ENCODE data around the gene GSC.

Gene GSC

GRCh38 chr14:94787092-94787491 lies 17.2 kb upstream of the GSC start:
- H3K4me1 ChIP-seq (ENCODE audit: control insufficient read depth, insufficient read depth, low read length, poor library complexity, severe bottlenecking), result no peaks in the 10 kb centered on the region
- WGBS, 2 experiments (ENCODE audit: insufficient coverage in 2 of 2), result 73 to 95% methylated on average over 2 to 4 of the region's 5 CpGs
- H3K4me3 ChIP-seq (ENCODE audit: extremely low read depth, insufficient read depth, low read length, poor library complexity, severe bottlenecking), result no peak overlapping the region
- H3K36me3 ChIP-seq (ENCODE audit: control insufficient read depth, insufficient read depth, low read length), result no peaks in the 10 kb centered on the region
- no peaks in the 10 kb centered on the region for H3K9me3 ChIP-seq (ENCODE audit: control insufficient read depth, low read length)
- no peak overlapping the region for H3K27ac ChIP-seq (ENCODE audit: low read depth, low read length, severe bottlenecking)

- WGBS, 2 experiments (ENCODE audit: insufficient coverage in 2 of 2), result 27 to 35% methylated on average over 7 of the region's 8 CpGs
- H3K27ac ChIP-seq (ENCODE audit: low read depth, low read length, severe bottlenecking), result no peak overlapping the region
Observed at GRCh38 chr14:94780536-94781399, 10.9 kb upstream of the GSC start.

GRCh38 chr14:94779713-94780112 lies 9.8 kb upstream of the GSC start:
- WGBS, 2 experiments (ENCODE audit: insufficient coverage in 2 of 2), result 97 to 100% methylated on average over 4 to 5 of the region's 5 CpGs
- peaks cover 15% of the 10 kb centered on the region for H3K4me1 ChIP-seq (ENCODE audit: control insufficient read depth, insufficient read depth, low read length, poor library complexity, severe bottlenecking)
- H3K36me3 ChIP-seq (ENCODE audit: control insufficient read depth, insufficient read depth, low read length), result no peaks in the 10 kb centered on the region
- no peaks in the 10 kb centered on the region for H3K9me3 ChIP-seq (ENCODE audit: control insufficient read depth, low read length)
- H3K27ac ChIP-seq (ENCODE audit: low read depth, low read length, severe bottlenecking), result no peak overlapping the region
- no peak overlapping the region for H3K4me3 ChIP-seq (ENCODE audit: extremely low read depth, insufficient read depth, low read length, poor library complexity, severe bottlenecking)

More at GRCh38 chr14:94780536-94781399, 10.9 kb upstream of the GSC start:
- no peaks in the 10 kb centered on the region for H3K9me3 ChIP-seq (ENCODE audit: control insufficient read depth, low read length)
- no peak overlapping the region for H3K4me3 ChIP-seq (ENCODE audit: extremely low read depth, insufficient read depth, low read length, poor library complexity, severe bottlenecking)
- H3K4me1 ChIP-seq (ENCODE audit: control insufficient read depth, insufficient read depth, low read length, poor library complexity, severe bottlenecking), result peaks cover 11% of the 10 kb centered on the region
- no peaks in the 10 kb centered on the region for H3K36me3 ChIP-seq (ENCODE audit: control insufficient read depth, insufficient read depth, low read length)

GRCh38 chr14:94775871-94776210 lies 5.9 kb upstream of the GSC start:
- no peaks in the 10 kb centered on the region for H3K36me3 ChIP-seq (ENCODE audit: control insufficient read depth, insufficient read depth, low read length)
- H3K27ac ChIP-seq (ENCODE audit: low read depth, low read length, severe bottlenecking), result no peak overlapping the region
- no peak overlapping the region for H3K4me3 ChIP-seq (ENCODE audit: extremely low read depth, insufficient read depth, low read length, poor library complexity, severe bottlenecking)
- 7% methylated on average over 2 of the region's 2 CpGs; no CpG with 5 or more reads in 1 of the 2 experiments for WGBS, 2 experiments (ENCODE audit: insufficient coverage in 2 of 2)
- H3K4me1 ChIP-seq (ENCODE audit: control insufficient read depth, insufficient read depth, low read length, poor library complexity, severe bottlenecking), result peaks cover 21% of the 10 kb centered on the region
- no peaks in the 10 kb centered on the region for H3K9me3 ChIP-seq (ENCODE audit: control insufficient read depth, low read length)

- Histone ChIP-seq H3K9me3 (ENCODE audit: control insufficient read depth, low read length) (no peaks in the 10 kb centered on the region), H3K36me3 (ENCODE audit: control insufficient read depth, insufficient read depth, low read length) (no peaks in the 10 kb centered on the region), H3K27ac (ENCODE audit: low read depth, low read length, severe bottlenecking) (no peak overlapping the region), H3K4me1 (ENCODE audit: control insufficient read depth, insufficient read depth, low read length, poor library complexity, severe bottlenecking) (peaks cover 18% of the 10 kb centered on the region), H3K4me3 (ENCODE audit: extremely low read depth, insufficient read depth, low read length, poor library complexity, severe bottlenecking) (no peak overlapping the region)
- WGBS, 2 experiments (ENCODE audit: insufficient coverage in 2 of 2), result 0 to 2% methylated on average over 9 to 19 of the region's 20 CpGs
Observed at GRCh38 chr14:94775091-94775870, 5.4 kb upstream of the GSC start.

GRCh38 chr14:94774344-94775090 lies 4.6 kb upstream of the GSC start:
- 0% methylated on average over 6 of the region's 11 CpGs; no CpG with 5 or more reads in 1 of the 2 experiments for WGBS, 2 experiments (ENCODE audit: insufficient coverage in 2 of 2)
- Histone ChIP-seq H3K4me1 (ENCODE audit: control insufficient read depth, insufficient read depth, low read length, poor library complexity, severe bottlenecking) (peaks cover 18% of the 10 kb centered on the region), H3K27ac (ENCODE audit: low read depth, low read length, severe bottlenecking) (no peak overlapping the region), H3K36me3 (ENCODE audit: control insufficient read depth, insufficient read depth, low read length) (no peaks in the 10 kb centered on the region), H3K9me3 (ENCODE audit: control insufficient read depth, low read length) (no peaks in the 10 kb centered on the region), H3K4me3 (ENCODE audit: extremely low read depth, insufficient read depth, low read length, poor library complexity, severe bottlenecking) (no peak overlapping the region)

GRCh38 chr14:94773655-94774343 lies 3.9 kb upstream of the GSC start:
- H3K4me3 ChIP-seq (ENCODE audit: extremely low read depth, insufficient read depth, low read length, poor library complexity, severe bottlenecking), result no peak overlapping the region

GRCh38 chr14:94773061-94773648 lies 3.2 kb upstream of the GSC start:
- Histone ChIP-seq H3K4me1 (ENCODE audit: control insufficient read depth, insufficient read depth, low read length, poor library complexity, severe bottlenecking) (peaks cover 18% of the 10 kb centered on the region), H3K27ac (ENCODE audit: low read depth, low read length, severe bottlenecking) (no peak overlapping the region), H3K4me3 (ENCODE audit: extremely low read depth, insufficient read depth, low read length, poor library complexity, severe bottlenecking) (no peak overlapping the region), H3K36me3 (ENCODE audit: control insufficient read depth, insufficient read depth, low read length) (no peaks in the 10 kb centered on the region), H3K9me3 (ENCODE audit: control insufficient read depth, low read length) (no peaks in the 10 kb centered on the region)
- 0 to 3% methylated on average over 14 to 30 of the region's 42 CpGs for WGBS, 2 experiments (ENCODE audit: insufficient coverage in 2 of 2)

More at GRCh38 chr14:94773655-94774343, 3.9 kb upstream of the GSC start:
- Histone ChIP-seq H3K4me1 (ENCODE audit: control insufficient read depth, insufficient read depth, low read length, poor library complexity, severe bottlenecking) (peaks cover 18% of the 10 kb centered on the region), H3K36me3 (ENCODE audit: control insufficient read depth, insufficient read depth, low read length) (no peaks in the 10 kb centered on the region), H3K9me3 (ENCODE audit: control insufficient read depth, low read length) (no peaks in the 10 kb centered on the region), H3K27ac (ENCODE audit: low read depth, low read length, severe bottlenecking) (no peak overlapping the region)
- WGBS, 2 experiments (ENCODE audit: insufficient coverage in 2 of 2), result 1 to 2% methylated on average over 25 to 27 of the region's 36 CpGs

- no peak overlapping the region for H3K4me3 ChIP-seq (ENCODE audit: extremely low read depth, insufficient read depth, low read length, poor library complexity, severe bottlenecking)
- no peaks in the 10 kb centered on the region for H3K36me3 ChIP-seq (ENCODE audit: control insufficient read depth, insufficient read depth, low read length)
- peaks cover 18% of the 10 kb centered on the region for H3K4me1 ChIP-seq (ENCODE audit: control insufficient read depth, insufficient read depth, low read length, poor library complexity, severe bottlenecking)
- WGBS, 2 experiments (ENCODE audit: insufficient coverage in 2 of 2), result 9 to 21% methylated on average over 6 of the region's 8 CpGs
- no peak overlapping the region for H3K27ac ChIP-seq (ENCODE audit: low read depth, low read length, severe bottlenecking)
- H3K9me3 ChIP-seq (ENCODE audit: control insufficient read depth, low read length), result no peaks in the 10 kb centered on the region
Observed at GRCh38 chr14:94772548-94772947, 2.6 kb upstream of the GSC start.
